WI38 (cell line): ENCODE results near the gene GOLGA6L6.
"Not testable (repeated sequence)": the region's sequence is repeated elsewhere in the genome, so short reads cannot be mapped to it uniquely, and the experiment has no call there.

Experiments
- H3K4me3 ChIP-seq: 2 replicates; pipeline ENCODE4 v1.5.1; 2011; ENCODE audit warnings: low read depth, mild to moderate bottlenecking, control low read depth, low read length

Gene GOLGA6L6, protein sequence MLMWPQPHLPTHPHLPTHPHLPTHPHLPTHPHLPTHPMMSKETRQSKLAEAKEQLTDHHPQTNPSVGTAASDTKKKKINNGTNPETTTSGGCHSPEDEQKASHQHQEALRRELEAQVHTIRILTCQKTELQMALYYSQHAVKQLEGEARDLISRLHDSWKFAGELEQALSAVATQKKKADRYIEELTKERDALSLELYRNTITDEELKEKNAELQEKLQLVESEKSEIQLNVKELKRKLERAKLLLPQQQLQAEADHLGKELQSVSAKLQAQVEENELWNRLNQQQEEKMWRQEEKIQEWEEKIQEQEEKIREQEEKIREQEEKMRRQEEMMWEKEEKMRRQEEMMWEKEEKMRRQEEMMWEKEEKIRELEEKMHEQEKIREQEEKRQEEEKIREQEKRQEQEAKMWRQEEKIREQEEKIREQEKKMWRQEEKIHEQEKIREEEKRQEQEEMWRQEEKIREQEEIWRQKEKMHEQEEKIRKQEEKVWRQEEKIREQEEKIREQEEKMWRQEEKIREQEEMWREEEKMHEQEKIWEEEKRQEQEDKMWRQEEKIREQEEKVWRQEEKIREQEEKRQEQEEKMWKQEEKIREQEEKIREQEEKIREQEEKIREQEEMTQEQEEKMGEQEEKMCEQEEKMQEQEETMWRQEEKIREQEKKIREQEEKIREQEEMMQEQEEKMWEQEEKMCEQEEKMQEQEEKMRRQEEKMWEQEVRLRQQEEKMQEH

DNA sequence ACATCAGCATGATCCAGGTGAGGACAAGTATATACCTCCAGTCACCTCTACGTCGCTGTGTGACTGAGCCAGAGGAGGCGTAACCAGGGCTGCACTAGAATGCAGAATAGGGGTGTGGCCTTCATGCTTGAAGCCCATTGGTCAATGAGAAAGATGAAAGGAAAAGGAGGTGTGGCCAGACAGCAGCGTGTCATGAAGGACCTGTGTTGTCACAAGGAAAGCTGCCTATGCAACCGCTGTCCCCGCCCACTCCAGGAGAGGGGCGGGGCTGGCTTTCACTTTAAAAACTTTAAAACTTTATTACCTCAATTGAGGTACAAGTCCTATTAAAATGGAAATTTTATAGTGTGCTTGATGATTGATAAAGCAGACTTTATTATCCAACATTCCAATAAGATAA lies at the start of gene GOLGA6L6:
Gene GOLGA6L6 (minus strand): TSS at position 101 of the 400 bp plus-strand sequence. CDS start 91 bp downstream, at position 10.
- H3K4me3 ChIP-seq, result not testable (repeated sequence)

DNA sequence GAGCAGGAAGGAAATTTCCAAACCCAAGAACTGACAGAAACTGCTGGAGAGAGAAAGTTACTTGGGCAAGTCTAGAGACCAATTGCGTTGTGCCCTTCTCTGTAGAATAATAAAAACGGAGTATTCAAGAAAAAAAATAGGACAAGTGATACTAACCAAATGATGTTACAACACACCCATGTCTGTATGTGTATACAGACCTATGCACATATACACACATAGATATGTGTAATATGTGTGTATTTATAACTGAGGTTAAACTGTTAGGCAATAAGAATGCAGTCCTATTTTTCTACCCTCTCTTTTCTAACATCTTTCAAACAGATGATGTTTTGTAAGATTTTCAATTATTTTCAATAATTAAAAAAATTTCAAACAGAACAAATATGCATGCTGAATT lies 48.5 kb upstream of the GOLGA6L6 start:
- not testable (repeated sequence) for H3K4me3 ChIP-seq

DNA sequence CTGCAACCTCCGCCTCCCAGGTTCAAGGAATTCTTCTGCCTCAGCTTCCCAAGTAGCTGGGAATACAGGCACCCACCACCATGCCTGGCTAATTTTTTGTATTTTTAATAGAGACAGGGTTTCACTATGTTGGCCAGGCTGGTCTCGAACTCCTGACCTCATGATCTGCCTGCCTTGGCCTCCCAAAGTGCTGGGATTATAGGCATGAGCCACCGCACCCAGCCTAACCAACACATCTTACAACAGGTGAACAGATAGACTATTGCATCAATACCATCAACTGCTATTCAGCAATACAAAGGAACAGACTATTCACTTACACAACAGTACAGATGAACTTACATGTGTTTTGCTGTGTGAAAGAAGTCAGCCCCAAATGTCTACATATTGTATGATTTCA lies 45.2 kb upstream of the GOLGA6L6 start:
- H3K4me3 ChIP-seq, result not testable (repeated sequence)

DNA sequence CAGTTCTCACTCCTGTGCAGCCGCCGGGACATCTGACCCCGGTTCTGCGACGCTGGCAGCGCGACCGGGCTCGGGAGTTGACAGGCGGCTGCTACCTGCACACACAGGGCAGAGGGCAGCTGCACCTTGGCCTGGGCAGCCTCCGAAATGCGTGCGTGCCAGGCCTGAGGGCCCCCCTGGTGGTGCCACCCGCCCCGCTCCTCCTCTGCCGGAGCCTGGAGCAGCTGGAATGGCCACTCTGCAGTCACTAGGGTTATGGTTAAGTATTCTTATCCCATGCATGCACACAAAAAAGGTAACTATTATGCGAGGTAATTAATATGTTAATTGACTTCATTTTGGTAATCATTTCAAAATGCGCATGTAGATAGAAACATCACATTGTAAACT lies 41.1 kb upstream of the GOLGA6L6 start:
- H3K4me3 ChIP-seq, result not testable (repeated sequence)

DNA sequence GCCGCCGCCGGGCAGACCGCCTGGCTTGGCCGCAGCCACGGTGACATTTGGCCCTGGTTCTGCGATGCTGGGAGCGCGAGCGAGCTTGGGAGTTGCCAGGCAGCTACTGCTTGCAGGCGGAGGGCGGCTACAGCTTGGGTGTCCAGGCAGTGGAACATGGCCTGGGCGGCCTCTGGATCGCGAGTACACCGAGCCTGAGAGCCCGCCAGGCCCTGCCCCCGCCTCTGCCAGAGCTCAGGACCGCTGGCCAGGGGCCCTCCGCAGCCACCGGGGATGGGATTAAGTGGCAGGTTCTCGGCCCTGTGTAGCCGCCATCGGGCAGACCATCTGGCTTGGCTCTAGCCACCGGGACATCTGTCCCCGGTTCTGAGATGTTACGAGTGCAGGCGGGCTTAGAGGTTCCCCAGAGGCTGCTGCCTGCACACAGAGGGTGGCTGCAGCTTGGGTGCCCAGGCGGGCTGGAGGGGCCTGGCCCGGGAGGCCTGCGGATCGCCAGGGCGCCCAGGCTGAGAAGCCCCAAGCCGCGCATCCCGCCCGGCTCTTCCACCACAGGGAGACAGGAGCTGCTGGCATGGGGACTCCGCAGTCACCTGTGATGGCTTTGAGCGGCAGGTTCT lies 40.6 kb upstream of the GOLGA6L6 start:
- not testable (repeated sequence) for H3K4me3 ChIP-seq

DNA sequence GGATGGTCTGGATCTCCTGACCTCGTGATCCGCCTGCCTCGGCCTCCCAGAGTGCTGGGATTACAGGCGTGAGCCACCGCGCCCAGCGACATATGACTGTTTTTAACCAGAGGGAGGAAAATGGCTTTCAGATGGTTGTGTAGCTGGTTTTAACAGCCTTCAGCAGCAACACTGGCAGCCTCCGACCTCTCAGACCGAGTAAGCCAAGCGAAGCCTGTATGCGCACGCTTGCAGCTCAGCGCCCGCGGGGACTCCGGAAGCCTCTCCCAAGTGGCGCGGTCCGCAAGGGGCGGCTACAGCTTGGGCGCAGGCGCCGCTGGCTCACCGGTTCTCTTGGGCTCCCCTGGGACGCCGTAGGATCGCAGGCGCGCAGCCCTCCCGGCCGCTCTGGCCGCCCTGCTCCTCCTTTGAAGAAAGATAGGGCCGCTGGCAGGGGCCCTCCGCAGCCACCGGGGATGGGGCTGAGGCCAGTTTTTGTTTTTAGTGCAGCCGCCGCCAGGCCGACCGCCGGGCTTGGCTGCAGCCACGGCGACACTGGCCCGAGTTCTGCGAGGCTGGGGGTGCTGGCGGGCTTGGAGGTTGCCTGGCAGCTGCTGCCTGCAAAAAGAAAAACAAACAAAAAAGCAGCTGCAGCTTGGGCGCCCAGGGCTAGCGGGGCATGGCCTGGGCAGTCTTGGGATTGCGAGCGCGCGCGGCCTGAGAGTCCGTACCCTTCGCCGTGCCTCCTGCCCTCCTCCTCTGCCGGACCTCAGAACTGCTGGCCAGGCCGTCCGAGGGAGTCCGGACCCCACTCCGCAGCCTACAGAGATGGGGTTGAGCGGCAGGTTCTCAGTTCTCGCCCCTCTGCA lies 39.9 kb upstream of the GOLGA6L6 start:
- not testable (repeated sequence) for H3K4me3 ChIP-seq

DNA sequence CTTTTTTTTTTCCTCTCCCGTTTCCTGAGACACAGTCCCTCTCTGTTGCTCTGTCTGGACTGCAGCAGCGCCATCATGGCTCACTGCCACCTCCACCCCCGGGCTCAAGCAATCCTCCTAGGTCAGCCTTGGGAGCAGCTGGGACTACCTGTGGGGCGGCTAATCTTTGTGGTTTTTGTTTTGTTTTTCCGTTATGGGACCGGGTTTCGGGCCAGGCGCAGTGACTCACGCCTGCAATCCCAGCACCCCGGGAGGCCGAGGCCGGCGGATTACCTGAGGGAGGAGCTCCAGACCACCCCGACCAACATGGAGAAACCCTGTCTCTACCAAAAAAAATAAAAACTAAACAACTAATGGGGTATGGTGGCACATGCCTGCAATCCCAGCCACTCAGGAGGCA lies 38.1 kb upstream of the GOLGA6L6 start:
- not testable (repeated sequence) for H3K4me3 ChIP-seq

DNA sequence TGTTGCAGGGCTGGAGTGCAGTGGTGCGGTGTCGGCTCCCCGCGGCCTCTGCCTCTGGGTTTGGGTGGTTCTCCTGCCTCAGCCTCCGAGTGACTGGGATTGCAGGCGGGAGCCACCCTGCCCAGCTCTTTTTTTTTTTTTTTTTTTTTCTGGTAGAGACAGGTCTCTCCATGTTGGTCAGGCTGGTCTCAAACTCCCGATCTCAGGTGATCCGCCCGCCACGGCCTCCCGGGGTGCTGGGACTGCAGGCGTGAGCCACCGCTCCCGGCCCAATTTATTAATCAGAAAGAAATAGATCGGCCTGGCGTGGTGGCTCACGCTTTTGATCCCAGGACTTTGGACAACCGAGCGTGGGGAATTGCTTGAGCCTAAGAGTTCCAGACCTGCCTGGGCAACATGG lies 9.7 kb upstream of the GOLGA6L6 start:
- not testable (repeated sequence) for H3K4me3 ChIP-seq

DNA sequence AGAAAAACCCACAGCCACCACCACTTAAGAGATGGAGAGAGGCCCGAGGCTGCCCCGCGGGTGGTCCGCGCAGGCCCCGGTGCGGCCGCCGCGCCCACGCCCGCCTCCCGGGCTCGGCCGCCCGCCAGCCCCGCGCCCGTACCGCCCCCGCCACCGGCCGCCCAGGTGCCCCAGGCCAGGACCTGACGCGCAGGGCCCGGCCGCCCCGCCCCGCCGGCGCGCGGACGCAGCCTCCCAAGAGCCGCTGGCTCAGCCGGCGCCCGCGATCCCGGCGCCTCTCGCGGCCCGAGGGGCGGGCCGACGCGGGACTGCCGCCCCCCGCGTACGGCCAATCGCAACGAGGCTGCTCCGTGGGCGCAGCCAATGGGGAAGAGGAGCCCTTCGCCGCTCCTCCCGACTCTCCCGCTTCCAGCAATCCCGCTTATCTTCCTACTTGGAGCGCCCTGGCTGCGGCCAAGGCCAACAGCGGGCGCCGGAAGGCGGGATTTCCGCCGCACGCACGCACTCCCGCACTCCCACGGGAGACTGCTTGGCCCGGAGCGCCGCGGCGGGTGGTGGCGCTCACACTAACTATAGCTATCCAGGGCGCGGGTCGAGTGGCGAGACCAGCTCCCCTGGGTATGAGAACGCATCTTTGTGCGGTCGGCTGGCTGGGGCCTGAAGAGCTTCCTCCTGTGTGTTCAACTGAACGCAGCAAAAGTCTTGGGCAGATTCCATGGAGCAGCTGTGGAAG lies 35.5 kb downstream of the GOLGA6L6 start:
- H3K4me3 ChIP-seq, result not testable (repeated sequence)

DNA sequence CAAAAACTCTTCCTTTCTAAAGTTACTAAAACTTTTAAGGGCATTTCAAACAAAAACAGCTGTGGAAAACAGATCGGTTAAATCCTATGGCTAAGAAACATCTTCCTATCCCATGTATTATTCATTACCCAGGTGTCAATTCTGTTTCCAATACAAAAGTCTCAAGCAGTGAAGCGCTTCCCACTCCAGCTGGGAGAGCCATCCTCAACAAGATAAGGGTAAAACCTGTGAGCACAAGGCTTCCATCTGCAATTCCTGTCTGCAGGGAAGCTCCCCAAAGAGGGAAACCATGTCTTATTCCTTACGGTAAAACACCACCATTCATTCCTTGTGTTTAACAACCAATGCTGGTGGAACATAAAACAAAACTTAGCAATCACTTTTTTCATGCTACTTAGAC lies 38.8 kb downstream of the GOLGA6L6 start:
- not testable (repeated sequence) for H3K4me3 ChIP-seq

DNA sequence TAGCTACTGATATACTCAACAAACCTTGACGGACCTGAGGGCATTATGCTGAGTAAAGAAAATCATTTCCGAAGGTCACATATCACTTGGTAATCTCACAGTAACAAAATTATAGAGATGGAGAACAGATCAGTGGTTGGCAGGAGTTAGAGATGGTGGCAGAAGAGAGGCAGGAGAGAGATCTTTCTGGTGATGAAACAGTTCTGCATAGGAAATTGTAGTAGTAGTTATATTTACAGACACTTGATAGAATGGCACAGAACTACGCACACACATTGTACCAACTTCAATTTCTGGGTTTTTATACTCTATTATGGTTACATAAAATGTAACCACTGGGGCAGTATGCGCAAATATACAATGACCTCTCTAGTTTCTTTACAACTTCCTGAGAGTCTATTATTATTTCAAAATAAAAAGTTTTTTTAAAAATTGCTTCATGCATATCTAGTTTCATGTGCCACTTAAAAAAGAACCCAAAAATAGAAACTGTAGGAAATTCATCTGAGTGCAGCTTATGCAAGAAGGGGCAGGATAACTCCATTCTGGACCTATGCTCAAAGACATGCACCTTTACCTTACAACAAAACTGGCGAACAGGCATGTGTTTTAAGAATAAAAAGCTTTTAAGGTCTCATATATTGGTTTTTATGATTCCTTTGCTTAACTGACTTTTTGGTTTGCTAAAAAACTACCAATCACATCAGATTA lies 39.9 kb downstream of the GOLGA6L6 start:
- not testable (repeated sequence) for H3K4me3 ChIP-seq

DNA sequence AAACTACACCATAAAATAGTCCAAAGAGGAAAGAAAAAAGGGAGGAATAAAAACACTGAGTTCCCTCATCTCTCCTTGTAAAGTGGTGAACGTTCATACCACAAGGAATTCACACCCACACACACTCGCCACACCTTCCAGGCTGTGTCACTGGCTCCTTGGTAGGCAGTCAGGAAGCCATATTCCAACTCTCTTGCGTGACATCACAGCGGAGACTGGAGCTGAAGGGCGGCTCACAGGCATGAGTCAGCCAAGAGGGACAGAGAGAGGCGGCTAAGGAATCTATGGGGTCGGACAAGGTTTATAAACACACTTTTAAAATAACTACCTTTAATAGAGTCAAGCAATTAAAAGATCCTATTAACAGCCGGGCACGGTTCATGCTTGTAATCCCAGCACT lies 43.8 kb downstream of the GOLGA6L6 start:
- H3K4me3 ChIP-seq, result not testable (repeated sequence)

DNA sequence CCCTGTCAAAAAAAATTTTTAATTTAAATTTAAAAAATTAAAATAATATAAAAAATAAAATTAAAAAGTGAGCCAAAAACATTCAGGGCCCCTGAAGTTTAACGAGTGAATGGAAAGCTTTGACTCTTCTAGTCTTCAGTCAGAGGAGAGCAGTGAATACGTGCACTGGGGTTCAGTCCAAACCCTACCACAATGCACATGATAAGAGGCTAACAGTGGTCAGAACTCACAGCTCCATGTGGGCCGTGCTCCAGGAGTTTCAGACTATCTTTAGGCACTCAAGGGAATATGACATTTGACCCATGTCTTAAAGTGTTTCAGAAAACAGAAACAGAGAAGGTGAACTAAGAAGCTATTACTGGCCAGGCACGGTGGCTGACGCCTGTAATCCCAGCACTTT lies 48.6 kb downstream of the GOLGA6L6 start:
- not testable (repeated sequence) for H3K4me3 ChIP-seq

DNA sequence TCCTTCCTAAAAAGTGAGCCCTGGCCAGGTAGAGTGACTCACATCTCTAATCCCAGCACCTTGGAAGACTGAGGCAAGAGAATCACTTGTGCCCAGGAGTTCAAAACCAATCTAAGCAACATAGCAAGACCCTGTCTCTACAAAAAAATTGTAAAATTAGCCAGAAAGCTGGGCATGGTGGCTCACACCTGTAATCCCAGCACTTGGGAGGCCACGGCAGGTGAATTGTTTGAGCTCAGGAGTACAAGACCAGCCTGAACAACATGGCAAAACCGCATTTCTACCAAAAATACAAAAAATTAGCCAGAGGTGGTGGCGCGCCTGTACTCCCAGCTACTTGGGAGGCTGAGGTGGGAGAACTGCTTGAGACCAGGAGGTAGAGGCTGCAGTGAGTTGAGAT lies 49.0 kb downstream of the GOLGA6L6 start:
- H3K4me3 ChIP-seq, result not testable (repeated sequence)

DNA sequence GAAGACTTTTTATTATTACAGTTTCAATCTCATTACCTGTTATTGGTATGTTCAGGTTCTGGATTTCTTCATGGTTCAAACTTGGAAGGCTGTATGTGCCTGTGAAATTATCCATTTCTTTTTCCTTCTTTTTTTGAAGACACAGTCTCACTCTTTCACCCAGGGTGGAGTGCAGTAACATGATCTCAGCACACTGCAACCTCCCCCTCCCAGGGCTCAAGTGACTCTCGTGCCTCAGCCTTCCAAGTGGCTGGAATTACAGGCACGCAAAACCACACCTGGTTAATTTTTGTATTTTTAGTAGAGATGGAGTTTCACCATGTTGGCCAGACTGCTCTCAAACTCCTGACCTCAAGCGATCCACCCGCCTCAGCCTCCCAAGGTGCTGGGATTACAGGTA lies 52.3 kb downstream of the GOLGA6L6 start:
- not testable (repeated sequence) for H3K4me3 ChIP-seq
